GM21390 (cell line): ENCODE data around the gene SLC2A11.
A peak's percentile ranks its signal among the peaks of the same experiment; 100 is the strongest.
"Not testable (repeated sequence)": the region's sequence is repeated elsewhere in the genome, so short reads cannot be mapped to it uniquely, and the experiment has no call there.

Source experiments
- ATAC-seq: cut with Tn5 transposase; IDR thresholded peaks from one replicate; pipeline ENCODE4 v1.9.1; 2021; ENCODE audit not compliant: unreplicated experiment

Gene SLC2A11

DNA sequence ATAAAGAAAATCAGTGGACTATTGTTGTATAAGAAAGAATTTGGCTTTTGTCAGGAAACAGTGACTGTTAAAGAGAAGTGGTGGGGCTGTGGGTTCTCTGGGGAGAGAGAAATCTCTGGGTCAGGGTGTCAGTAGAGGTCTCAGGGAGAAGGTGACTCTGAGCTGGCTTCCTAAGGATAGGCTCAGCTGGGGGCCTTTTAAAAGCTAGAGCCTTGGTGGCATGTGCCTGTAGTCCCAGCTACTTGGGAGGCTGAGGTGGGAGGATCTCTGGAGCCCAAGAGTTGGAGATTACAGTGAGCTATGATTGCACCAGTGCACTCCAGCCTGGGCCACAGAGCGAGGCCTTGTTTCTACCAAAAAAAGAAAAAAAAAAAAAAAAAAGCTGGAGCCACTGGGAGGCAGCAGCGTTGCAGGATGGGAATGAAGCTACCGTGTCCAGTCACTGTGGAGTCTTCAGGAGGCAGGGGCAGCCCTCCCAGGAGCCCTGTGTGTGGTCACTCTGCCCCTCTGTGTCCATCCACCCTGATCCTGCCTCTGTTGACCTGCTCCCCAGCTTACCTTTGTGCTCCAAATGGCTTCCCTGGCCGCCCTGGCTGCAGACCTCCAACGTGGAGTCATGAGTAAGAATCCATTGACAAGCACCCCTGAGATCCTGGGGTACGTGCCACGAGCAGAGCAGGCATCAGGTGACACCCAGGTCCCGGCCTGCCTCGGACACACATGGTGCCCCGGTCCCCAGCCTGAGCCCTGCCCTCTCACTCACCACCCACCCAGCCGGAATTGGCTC, 31.1 kb downstream of the SLC2A11 start:
- no peak for ATAC-seq

- ATAC-seq = no peak
Observed at GRCh38 chr22:23889620-23890019, 31.9 kb downstream of the SLC2A11 start.

DNA sequence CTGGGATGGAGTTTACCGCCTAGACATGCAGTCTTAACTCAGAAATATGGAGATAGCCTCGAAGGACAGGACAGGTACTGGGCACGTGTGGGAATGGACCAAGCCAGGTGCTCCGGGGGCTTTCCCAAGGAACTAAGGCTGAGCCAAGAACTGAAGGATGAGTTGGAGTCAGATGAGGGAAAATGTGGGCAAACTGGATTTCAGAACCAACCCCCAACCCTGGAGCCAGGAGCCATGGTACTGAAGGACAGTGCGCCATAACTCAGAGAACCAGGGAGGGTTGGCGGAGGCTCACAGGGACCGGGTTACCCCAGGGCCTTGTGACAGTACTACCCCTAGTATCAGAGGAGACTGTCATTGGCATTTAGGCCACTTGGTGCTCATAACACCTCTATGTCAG, 34.1 kb downstream of the SLC2A11 start:
- ATAC-seq = no peak

DNA sequence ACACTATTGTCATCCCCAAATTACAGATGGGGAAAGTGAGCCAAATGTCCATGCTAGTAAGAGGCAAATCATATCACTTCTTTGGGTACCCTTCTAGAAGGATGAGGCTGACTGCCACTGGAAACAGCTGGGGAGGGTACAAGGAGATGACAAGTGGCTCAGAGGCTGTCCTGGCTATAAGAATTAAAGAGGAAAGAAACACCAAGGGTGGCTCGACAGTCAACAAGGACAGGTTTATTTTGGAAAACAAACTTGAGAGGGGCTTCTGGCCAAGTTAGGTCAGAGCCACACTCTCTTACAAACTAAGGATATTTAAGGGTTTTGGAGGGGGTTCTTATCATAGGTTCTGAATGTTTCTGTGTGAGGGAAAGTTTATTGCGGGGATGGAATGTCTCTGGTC, 34.5 kb downstream of the SLC2A11 start:
- ATAC-seq = no peak

DNA sequence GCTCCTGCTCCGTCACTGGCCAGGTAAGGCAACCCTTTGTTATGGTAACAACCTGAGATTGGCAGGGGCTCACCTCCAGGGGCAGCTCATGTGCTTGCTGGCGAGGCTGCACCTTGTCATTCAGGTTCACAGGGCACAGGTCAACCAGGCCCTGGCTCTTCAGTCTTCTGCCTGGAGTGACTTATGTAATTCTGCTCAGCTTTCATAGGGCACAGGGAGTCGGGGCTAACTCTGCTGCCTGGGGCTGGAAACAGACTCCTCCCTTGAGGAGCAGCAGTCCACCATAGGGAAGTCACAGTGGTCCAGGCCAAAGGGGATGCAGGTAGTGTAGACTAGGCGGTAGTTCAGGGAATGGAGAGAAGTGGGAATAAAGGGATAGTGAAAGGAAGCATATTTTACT, 35.0 kb downstream of the SLC2A11 start:
- ATAC-seq = no peak

GRCh38 chr22:23893121-23893944, 35.7 kb downstream of the SLC2A11 start:
- no peak for ATAC-seq

DNA sequence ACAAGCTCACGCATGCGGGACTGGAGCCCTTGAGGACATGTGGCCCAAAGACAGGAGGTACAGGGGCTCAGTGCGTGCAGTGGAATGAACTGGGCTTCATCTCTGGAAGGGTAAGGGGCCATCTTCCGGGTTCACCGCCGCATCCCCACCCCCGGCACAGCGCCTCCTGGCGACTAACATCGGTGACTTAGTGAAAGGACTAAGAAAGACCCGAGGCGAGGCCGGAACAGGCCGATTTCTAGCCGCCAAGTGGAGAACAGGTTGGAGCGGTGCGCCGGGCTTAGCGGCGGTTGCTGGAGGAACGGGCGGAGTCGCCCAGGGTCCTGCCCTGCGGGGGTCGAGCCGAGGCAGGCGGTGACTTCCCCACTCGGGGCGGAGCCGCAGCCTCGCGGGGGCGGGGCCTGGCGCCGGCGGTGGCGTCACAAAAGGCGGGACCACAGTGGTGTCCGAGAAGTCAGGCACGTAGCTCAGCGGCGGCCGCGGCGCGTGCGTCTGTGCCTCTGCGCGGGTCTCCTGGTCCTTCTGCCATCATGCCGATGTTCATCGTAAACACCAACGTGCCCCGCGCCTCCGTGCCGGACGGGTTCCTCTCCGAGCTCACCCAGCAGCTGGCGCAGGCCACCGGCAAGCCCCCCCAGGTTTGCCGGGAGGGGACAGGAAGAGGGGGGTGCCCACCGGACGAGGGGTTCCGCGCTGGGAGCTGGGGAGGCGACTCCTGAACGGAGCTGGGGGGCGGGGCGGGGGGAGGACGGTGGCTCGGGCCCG, 36.5 kb downstream of the SLC2A11 start, which contains the start of gene MIF:
TSS of gene MIF (plus strand) at position 439 of the 765 bp plus-strand sequence. CDS start at position 531, 92 bp downstream.
- peak; percentile 77 for ATAC-seq

GRCh38 chr22:23894710-23895598, 37.3 kb downstream of the SLC2A11 start:
- ATAC-seq = peak; percentile 20

DNA sequence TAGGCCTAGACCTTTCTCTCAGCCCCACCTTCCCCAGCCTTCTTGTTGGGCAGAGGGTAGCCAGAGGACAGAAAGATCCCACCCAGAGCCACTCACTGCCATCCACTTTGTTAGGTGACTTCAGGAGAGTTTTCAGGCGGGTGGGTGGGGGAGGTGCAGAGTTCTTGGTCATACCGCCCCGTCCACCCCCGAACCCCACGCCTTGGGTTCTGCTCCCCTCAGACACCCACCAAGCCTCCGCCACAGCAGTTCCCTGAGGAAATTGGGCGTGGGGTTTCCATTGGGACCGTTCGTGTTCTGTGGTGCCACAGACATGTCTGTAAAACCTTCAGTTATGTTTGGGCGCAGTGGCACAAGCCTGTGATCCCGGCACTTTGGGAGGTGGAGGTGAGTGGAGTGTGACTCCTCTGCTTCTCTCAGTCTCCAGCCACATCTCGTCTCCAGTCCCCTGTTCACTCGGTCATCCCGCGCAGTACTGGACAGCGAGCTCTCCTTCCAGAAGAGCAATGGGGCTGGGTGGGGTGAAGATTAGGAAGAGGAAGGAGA, 38.0 kb downstream of the SLC2A11 start:
- no peak for ATAC-seq

DNA sequence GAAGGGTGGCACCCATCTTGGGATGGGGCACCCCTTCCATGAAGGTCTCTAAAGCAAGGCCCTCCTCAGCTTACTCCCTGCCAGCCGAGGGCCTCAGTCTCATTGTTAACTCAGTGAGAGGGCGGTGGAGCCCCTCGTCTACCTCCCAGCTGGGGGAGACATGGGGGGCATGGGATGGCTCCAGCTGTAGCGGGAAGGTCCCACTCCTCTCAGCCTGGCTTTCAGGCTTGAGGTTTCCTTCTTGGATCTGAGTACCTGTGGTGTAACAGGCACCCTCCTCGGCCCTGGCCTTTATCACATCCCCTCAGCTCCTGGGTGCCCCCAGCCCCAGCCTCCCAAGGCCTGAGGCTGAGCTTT, 38.5 kb downstream of the SLC2A11 start:
- no peak for ATAC-seq

- ATAC-seq = no peak
Observed at GRCh38 chr22:23896523-23897186, 39.0 kb downstream of the SLC2A11 start.

DNA sequence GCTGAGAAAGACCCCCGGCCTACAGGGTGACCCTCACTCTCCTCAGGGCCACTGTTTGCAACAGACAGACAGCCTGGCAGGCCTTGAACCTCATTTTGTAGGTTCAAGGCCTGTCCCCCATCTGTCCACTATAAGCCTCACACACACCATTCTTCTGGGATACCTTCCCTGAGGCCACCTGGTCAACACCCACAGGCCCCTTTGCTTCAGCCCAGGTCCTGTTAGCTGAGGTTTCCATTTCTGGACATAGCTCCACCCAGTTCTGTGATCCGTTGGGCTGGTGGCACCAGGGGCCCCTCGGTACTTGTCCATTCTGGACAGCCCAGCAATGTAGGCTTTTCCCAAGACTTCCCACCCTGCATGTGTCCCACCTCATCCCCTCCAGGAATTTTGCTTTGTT, 39.6 kb downstream of the SLC2A11 start:
- ATAC-seq = no peak

GRCh38 chr22:23898006-23898974, 40.6 kb downstream of the SLC2A11 start:
- ATAC-seq = no peak

- ATAC-seq = no peak
Observed at GRCh38 chr22:23899042-23899745, 41.5 kb downstream of the SLC2A11 start.

DNA sequence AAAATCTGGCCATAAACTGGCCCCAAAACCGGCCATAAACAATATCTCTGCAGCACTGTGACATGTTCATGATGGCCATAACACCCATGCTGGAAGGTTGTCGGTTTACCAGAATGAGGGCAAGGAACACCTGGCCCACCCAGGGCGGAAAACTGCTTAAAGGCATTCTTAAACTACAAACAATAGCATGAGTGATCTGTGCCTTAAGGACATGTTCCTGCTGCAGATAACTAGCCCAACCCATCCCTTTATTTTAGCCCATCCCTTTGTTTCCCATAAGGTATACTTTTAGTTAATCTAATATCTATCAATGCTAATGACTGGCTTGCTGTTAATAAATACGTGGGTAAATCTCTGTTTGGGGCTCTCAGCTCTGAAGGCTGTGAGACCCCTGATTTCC, 42.6 kb downstream of the SLC2A11 start:
- not testable (repeated sequence) for ATAC-seq

DNA sequence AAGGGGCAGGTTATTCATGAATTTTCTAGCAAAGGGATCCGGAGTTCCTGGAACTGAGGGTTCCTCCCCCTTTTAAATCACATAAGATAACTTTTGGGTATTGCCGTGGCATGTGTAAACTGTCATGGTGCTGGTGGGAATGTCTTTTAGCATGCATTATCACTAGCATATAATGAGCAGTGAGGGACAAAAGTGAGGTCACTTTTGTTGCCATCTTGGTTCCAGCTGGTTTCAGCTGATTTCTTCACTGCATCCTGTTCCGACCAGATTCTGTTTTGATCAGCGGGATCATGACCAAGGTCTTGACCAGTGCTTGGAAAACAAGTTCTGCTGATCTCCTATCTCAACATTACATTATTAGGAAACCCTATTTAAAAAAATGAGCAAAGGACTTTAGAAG, 43.9 kb downstream of the SLC2A11 start:
- no peak for ATAC-seq

DNA sequence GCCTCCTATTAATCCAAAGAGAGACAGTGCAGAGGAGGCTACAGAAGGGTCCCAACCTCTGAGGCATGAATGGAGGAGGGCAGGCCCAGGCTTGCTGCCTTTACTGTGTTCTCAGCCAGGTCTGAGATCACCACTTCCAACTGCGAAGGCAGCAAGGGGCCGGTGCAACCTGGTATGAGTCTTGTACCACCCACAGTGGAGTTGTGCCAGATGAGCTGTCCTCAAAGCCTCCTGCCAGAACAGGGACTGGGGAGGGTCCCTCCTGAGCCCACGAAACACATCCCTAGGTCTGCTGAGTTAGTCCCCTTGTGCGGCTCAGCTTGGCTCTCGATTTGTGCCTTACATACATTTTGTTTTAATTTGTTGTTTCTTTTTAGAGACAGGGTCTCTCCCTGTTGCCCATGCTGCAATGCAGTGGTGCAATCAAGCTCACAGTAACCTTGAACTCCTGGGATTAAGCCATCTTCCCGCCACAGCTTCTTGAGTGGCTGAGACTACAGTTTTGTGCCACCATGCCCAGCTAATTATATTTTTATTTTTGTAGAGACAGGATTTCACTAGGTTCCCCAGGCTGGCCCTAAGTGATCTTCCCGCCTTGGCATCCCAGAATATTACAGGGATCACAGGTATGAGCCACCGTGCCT, 45.8 kb downstream of the SLC2A11 start:
- no peak for ATAC-seq
